Nephron (organoid): Measurements from ENCODE around the gene DIO2.
A peak's percentile ranks its signal among the peaks of the same experiment; 100 is the strongest.

ENCODE experiments used
- H3K27ac Mint-ChIP-seq, 3 experiments: 2 replicates each; pipeline ENCODE4 v1.8.0; 2020; ENCODE audit warnings: mixed read lengths in 3 of 3, mild to moderate bottlenecking in 2 of 3, moderate library complexity in 1 of 3
- H3K27me3 Mint-ChIP-seq: 2 replicates; pipeline ENCODE4 v1.8.0; 2021; ENCODE audit warnings: low read depth, mild to moderate bottlenecking, moderate library complexity, mixed read lengths
- H3K36me3 Mint-ChIP-seq: 2 replicates; pipeline ENCODE4 v1.8.0; 2020; ENCODE audit warnings: low read depth, mixed read lengths
- H3K4me1 Mint-ChIP-seq: 2 replicates; pipeline ENCODE4 v1.8.0; 2020; ENCODE audit warnings: mixed read lengths
- H3K4me3 Mint-ChIP-seq, 3 experiments: 2 replicates each; pipeline ENCODE4 v1.8.0; 2020; ENCODE audit warnings: mild to moderate bottlenecking in 3 of 3, mixed read lengths in 3 of 3, moderate library complexity in 2 of 3
- H3K9me3 Mint-ChIP-seq: 2 replicates; pipeline ENCODE4 v1.8.0; 2020; ENCODE audit warnings: mixed read lengths
- CTCF ChIP-seq, 3 experiments: fragments of 200-600 bp; sonication (generic); IDR thresholded peaks; one replicate each; pipeline ENCODE4 v1.5.0; 2021; ENCODE audit warnings: antibody characterized with exemption in 3 of 3; ENCODE audit not compliant: unreplicated experiment in 3 of 3

DIO2 gene

GRCh38 chr14:80211153-80212022 is at the start of gene DIO2:
Gene DIO2, minus strand, starts transcription at chr14:80211504. Its CDS starts 32 bp downstream, at chr14:80211472.
- H3K27me3 Mint-ChIP-seq, result peaks cover 11% of the 10 kb centered on the region
- H3K9me3 Mint-ChIP-seq, result no peaks in the 10 kb centered on the region
- TF ChIP-seq CTCF (IDR thresholded peaks at IDR 0.05; ENCODE audit: unreplicated experiment in 3 of 3), result no peak
- H3K27ac Mint-ChIP-seq, result no peak within 1 kb of the TSS
- H3K4me1 Mint-ChIP-seq, result peaks cover 12% of the 10 kb centered on the region
- peak within 1 kb of the TSS; percentile 45 to 75 (median 61) for H3K4me3 Mint-ChIP-seq
- H3K36me3 Mint-ChIP-seq, result no peaks in the 10 kb centered on the region

GRCh38 chr14:80260645-80261044 is 49.3 kb upstream of the DIO2 start:
- Mint-ChIP-seq H3K4me1 (no peaks in the 10 kb centered on the region), H3K9me3 (no peaks in the 10 kb centered on the region), H3K36me3 (no peaks in the 10 kb centered on the region), H3K27me3 (no peaks in the 10 kb centered on the region), H3K4me3 (no peak overlapping the region), H3K27ac (peak overlapping the region in 1 of 3 experiments; percentile 5)
- no peak for TF ChIP-seq CTCF (IDR thresholded peaks at IDR 0.05; ENCODE audit: unreplicated experiment in 3 of 3)

GRCh38 chr14:80239631-80240030 is 28.3 kb upstream of the DIO2 start:
- H3K27me3 Mint-ChIP-seq, result no peaks in the 10 kb centered on the region
- H3K4me3 Mint-ChIP-seq, result no peak overlapping the region
- H3K27ac Mint-ChIP-seq, result no peak overlapping the region
- peaks cover 31% of the 10 kb centered on the region for H3K9me3 Mint-ChIP-seq
- no peak for TF ChIP-seq CTCF (IDR thresholded peaks at IDR 0.05; ENCODE audit: unreplicated experiment in 3 of 3)
- H3K36me3 Mint-ChIP-seq, result peaks cover 6% of the 10 kb centered on the region
- no peaks in the 10 kb centered on the region for H3K4me1 Mint-ChIP-seq

- Mint-ChIP-seq H3K9me3 (peaks cover 31% of the 10 kb centered on the region), H3K4me1 (no peaks in the 10 kb centered on the region), H3K27me3 (no peaks in the 10 kb centered on the region), H3K4me3 (no peak overlapping the region), H3K27ac (no peak overlapping the region), H3K36me3 (peaks cover 6% of the 10 kb centered on the region)
- TF ChIP-seq CTCF (IDR thresholded peaks at IDR 0.05; ENCODE audit: unreplicated experiment in 3 of 3), result no peak
Observed at GRCh38 chr14:80237143-80237542, 25.8 kb upstream of the DIO2 start.

GRCh38 chr14:80233470-80234089 is 22.3 kb upstream of the DIO2 start:
- peaks cover 44% of the 10 kb centered on the region for H3K9me3 Mint-ChIP-seq
- H3K27me3 Mint-ChIP-seq, result no peaks in the 10 kb centered on the region
- no peak for TF ChIP-seq CTCF (IDR thresholded peaks at IDR 0.05; ENCODE audit: unreplicated experiment in 3 of 3)
- H3K4me3 Mint-ChIP-seq, result no peak overlapping the region
- H3K27ac Mint-ChIP-seq, result no peak overlapping the region
- H3K36me3 Mint-ChIP-seq, result peaks cover 6% of the 10 kb centered on the region
- H3K4me1 Mint-ChIP-seq, result no peaks in the 10 kb centered on the region
